OCI-LY3 (cell line): ENCODE data around the gene NEURL1B.
A peak's percentile ranks its signal among the peaks of the same experiment; 100 is the strongest.

ENCODE experiments used
- EZH2phosphoT487 ChIP-seq: fragments of 200-600 bp; shearing (Covaris generic); IDR thresholded peaks from 2 replicates; pipeline ENCODE4 v1.6.1; 2018; ENCODE audit warnings: antibody characterized with exemption, mixed run types, low read depth
- TF ChIP-seq, protein P1 (sequence below): fragments of 200-600, 300-600 bp; sonication (generic); IDR thresholded peaks from 2 replicates; pipeline ENCODE4 v1.5.1; 2014; ENCODE audit warnings: antibody characterized with exemption, low read length, low read depth

DNA sequence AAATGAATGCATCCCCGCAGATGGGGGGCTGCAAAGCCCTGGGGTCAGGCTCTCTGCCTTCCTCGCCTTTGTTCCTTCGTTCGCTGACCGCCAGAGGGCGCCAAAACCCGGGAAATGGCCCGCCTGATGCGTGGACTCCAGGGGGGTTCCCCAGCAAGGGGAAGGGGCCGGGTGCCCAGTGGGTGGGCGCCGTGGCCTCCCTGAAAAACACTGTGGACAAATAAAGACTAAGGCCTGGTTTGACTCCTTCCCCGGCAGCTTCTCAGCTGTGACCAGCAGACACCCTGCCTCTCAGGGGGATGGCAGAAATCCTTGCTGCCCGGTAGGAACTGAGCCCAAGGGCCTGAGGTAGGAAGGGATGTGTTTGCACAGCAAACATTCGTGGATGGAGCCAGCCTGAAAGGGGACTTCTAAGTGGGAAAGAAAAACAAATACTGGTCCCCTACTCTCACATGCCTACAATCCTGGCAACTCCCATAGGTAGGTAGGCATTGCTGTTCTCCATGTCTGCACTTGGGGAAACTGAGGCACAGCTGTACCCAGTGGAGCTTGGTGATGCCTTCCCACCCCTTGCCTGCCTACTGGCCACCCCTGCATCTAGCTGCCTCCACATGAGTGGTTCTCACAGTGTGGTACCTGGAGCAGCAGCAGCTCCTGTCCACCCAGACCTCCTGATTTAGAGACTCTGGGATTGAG is 72.2 kb downstream of the NEURL1B start:
- TF ChIP-seq, protein P1, sequence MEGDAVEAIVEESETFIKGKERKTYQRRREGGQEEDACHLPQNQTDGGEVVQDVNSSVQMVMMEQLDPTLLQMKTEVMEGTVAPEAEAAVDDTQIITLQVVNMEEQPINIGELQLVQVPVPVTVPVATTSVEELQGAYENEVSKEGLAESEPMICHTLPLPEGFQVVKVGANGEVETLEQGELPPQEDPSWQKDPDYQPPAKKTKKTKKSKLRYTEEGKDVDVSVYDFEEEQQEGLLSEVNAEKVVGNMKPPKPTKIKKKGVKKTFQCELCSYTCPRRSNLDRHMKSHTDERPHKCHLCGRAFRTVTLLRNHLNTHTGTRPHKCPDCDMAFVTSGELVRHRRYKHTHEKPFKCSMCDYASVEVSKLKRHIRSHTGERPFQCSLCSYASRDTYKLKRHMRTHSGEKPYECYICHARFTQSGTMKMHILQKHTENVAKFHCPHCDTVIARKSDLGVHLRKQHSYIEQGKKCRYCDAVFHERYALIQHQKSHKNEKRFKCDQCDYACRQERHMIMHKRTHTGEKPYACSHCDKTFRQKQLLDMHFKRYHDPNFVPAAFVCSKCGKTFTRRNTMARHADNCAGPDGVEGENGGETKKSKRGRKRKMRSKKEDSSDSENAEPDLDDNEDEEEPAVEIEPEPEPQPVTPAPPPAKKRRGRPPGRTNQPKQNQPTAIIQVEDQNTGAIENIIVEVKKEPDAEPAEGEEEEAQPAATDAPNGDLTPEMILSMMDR = peak; percentile 94
- TF ChIP-seq EZH2phosphoT487 = no peak
